Endothelial cell of hepatic sinusoid (primary cell): ENCODE measurements around the gene IGFBP2.

Source experiments
- in situ Hi-C: cut with HindIII; loops from 2 replicates; pipeline ENCODE4 v1.10.0; 2017; ENCODE audit warnings: low sequenced_read_pairs

The IGFBP2 gene

DNA sequence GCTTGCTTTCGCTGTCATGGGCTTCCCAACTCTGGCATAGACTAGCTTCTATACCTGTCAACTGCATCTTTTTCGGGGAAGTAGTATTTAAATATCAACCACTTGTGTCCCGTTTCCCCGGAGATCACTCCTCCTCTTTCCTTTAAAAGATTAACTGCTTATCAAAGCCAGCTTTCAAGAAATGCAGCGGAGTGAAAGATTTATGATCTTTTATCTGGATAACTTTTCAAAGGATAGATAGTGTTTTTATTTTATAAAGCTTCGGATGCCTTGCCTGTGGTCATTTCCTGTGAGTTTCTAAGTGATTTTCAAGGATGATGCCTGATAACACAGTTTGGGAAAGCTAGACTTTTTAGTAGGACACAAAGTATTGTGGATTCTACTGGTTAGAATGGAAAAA is 65.1 kb downstream of the IGFBP2 start:
- in situ Hi-C loops: loop anchor here (5.0 to 25.0 kb wide), 2 partner anchors 79 to 814 kb away; no protein-coding TSS in a partner anchor

DNA sequence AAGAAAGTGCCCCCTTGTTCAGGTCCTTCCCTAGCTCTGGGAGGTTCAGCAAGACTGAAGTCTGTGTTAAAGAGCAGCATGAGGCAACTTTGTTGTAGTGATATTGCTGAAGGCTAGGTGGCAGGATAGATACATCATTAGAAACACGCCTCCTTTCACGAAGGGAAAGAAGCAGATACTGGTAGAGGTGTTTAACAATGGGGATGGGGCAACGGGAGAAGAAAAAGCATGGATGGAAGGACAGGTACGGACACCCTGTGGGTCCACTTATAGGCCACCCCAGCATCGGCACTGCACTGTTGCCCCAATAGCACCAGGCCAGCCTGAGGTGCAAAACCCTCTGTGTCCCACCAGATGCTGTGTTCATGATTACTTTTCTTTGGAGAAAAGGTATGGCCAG is 65.7 kb downstream of the IGFBP2 start:
- in situ Hi-C loops: loop anchor here (5.0 to 25.0 kb wide), 2 partner anchors 78 to 813 kb away; no protein-coding TSS in a partner anchor

DNA sequence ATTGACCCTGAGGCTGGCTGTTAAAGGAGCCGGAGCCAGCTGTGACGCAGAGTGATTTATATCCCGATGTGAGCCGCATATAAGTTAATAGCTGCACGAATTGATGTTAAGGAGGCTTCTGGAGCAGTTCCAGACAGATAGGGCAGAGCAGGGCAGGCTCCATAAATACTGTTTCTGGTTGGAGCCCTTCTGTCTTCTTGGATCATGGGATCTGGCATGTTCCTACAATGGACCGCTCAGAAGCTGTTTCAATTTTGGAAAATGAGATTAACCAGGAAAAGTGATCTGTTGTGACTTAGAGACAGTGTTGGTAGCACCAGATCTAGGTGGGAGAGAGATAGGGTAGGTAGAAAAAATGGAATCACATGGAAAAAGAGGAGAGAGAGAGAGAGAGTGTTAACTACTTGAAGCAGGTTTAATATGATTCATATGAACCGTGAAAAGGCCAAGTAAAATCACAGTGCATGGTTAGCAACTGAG is 66.9 kb downstream of the IGFBP2 start:
- in situ Hi-C loops: loop anchor here (10.0 kb wide), 1 partner anchor 175 kb away; no protein-coding TSS in a partner anchor

DNA sequence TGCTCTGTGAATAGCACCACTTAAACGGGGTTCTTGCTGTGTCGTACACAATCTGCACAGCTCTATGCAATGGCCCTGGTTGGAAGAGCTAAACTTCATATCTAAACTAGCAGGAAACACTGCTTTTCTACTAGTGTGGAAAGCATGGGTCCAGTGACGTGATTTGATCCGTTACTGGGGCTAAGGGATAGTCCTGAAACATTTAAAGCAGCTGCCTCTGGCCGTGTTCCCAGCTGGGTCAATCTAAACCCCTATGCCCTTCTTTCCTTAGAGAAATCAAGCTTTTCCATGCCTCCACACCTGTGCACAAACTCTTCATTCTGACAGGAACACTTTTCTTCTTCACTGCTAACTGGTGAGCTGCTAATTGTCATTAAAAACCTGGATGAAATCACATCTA is 67.6 kb downstream of the IGFBP2 start:
- in situ Hi-C loops: loop anchor here (10.0 kb wide), 1 partner anchor 174 kb away; no protein-coding TSS in a partner anchor

DNA sequence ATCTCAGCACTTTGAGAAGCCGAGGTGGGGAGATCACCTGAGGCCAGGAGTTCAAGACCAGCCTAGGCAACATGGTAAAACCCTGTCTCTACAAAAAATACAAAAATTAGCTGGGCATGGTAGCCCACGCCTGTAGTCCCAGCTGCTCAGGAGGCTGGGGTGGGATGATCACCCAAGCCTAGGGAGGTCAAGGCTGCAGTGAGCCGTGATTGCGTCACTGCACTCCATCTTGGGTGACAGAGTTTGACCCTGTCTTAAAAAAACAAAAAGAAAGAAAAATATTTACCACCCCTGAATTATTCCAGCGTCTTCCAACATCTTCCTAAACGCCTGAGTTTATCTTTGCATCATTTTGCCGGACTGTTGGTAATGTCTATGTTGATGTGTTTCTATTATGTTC is 68.3 kb downstream of the IGFBP2 start:
- in situ Hi-C loops: loop anchor here (10.0 kb wide), 1 partner anchor 173 kb away; no protein-coding TSS in a partner anchor

DNA sequence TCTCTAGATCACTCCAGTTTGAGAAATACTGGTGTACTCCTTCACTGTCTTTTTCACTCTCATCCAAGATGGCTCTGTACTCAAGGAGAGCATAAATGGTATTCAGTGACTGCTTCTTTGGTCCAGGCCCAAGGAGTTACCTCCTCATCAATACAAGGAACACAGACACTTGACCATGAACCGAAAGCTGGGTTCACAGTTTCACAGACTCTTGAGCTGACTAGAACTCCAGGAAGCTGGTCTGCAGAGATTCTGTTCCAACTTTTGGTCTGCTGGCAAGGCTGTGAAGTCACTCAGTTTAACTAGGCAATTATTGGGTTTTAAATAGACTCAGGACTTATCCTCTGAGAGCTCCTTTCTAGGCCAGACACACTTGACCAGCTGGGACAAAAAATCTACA is 69.5 kb downstream of the IGFBP2 start:
- in situ Hi-C loops: loop anchor here (10.0 kb wide), 1 partner anchor 172 kb away; no protein-coding TSS in a partner anchor

DNA sequence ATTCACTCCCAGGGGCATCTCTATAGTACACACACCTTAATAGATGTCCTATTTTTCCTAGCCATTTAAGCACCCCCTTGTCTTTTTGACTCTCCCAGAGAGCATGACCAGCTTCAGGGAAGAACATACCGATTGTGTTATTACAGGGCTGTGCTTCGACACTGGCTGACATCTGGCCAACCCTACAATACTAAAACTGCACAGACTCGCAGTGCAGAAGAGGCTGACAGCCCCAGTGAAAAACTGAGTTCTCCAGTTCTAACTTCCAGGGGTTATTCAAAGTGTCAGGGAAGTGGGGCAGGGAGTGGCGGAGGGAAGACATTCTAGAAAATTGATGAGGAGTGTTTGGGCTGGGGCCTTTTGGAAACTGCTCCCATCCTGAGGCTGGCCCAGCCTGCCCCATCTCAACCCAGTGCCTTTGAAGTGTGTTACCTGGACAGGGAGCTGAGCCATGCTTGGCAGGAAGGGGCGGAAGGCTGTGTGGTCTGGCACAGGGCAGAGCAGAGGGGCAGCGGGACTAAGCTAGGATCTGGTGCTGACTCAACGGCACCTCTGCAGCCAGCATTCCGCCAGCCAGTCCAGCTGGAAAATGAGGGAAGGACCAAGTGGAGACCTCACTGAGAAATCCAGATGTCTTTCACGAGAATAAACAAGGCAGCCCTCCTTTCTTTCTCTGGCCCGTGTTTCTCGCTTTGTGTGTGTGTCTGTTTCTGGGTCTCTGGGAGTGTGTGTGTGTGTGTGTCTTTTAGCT is 77.5 kb downstream of the IGFBP2 start:
- in situ Hi-C loops: no loop called here

DNA sequence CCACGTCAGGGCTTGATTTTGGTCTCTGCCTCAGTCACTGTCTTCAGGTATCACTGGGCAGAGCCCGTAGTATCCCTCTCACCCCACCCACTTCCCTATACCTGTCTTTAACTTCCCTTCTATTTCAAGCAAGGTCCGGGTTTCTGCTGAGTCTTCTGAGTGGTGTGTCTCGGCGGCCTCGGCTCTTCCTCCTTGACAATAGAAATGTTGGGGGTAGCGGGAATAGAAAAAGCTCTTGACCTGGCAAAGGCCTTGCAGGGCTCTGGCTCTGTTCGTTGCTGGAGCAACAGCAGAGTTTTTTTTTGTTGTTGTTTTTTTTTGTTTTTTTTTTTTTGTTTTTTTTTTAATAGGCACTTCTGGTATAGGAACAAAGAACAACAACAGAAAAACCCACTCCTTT is 78.1 kb downstream of the IGFBP2 start:
- in situ Hi-C loops: no loop called here

DNA sequence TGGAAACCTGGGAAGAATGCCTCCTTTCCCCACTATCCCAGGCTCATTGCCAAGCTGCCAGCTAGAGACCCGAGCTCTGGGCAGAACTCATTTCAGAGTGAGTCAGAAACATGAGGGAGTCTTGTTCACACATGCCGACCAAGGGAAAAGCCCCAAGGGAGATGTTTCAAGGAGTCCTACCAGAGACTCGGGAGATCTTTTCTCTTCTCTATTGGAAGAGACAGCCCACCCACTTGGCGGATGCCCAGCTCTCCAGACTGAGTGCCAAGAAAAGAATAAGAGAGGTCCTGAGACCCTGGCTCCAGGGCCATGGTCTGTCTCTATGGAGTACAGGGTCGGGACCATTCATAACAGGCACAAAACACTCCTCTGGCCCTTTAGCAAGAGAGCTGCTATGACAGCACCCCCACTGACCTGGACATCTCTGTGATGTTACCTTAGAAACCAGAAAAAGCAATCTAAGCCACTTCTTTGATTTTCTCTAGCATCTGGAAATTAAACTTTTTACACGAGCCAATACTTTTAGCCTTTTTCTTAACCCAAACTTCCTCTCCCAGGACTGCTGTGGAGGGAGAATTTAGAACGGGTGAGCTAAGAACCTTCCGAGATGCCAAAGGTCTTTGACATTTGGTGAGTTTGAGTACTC is 80.6 kb downstream of the IGFBP2 start:
- in situ Hi-C loops: no loop called here
